OCI-LY7 (cell line): ENCODE data around the gene ZCCHC14. TPM values are rescaled to one million over a fixed set of nuclear protein-coding genes. Genes with fewer than 3 reads are reported as not detected.

Experiments used
- BruUV-seq: library from RNA; stranded (reverse); fragments of 400-500 nt; replicated peaks from 2 replicates; lab custom pipeline; 2021; lab: Mats Ljungman, UMichigan
- CTCF ChIA-PET: fragments of 300-600 bp; sonication (Branson Sonifier 250); formaldehyde crosslinking; loops from one replicate; lab custom pipeline; 2022; ENCODE audit warnings: antibody characterized with exemption; ENCODE audit not compliant: unreplicated experiment; lab: Charles Lee
- POLR2A ChIA-PET: fragments of 300-600 bp; sonication (Branson Sonifier 250); formaldehyde crosslinking; loops from one replicate; lab custom pipeline; 2022; ENCODE audit warnings: antibody characterized with exemption; lab: Charles Lee
- DNase-seq: peaks from one replicate; pipeline ENCODE4 v3.0.0-alpha.2; 2015; ENCODE audit warnings: low spot score
- H2AFZ ChIP-seq: fragments of 200-600 bp; sonication (generic), shearing (Covaris generic); 2 replicates; pipeline ENCODE4 v1.6.1; 2014; ENCODE audit warnings: mild to moderate bottlenecking, antibody characterized with exemption, low read length, moderate library complexity
- H3K27ac ChIP-seq: fragments of 200-600 bp; sonication (generic); 2 replicates; pipeline ENCODE4 v1.5.1; 2014; ENCODE audit warnings: mixed run types, low read depth, mild to moderate bottlenecking, moderate library complexity, low read length, inconsistent platforms; ENCODE audit not compliant: poor library complexity, severe bottlenecking
- H3K36me3 ChIP-seq: fragments of 200-600 bp; sonication (generic); 2 replicates; pipeline ENCODE4 v1.6.1; 2014; ENCODE audit warnings: mild to moderate bottlenecking, antibody characterized with exemption, low read length, moderate library complexity, mixed read lengths; ENCODE audit not compliant: insufficient read depth
- H3K4me1 ChIP-seq: fragments of 200-600 bp; sonication (generic); 2 replicates; pipeline ENCODE4 v1.5.1; 2014; ENCODE audit warnings: mild to moderate bottlenecking, low read length; ENCODE audit not compliant: insufficient read depth, poor library complexity, severe bottlenecking
- H3K4me2 ChIP-seq: fragments of 200-600 bp; sonication (generic); 2 replicates; pipeline ENCODE4 v1.6.1; 2014; ENCODE audit warnings: mild to moderate bottlenecking, low read length
- H3K4me3 ChIP-seq: fragments of 200-600 bp; sonication (generic); 2 replicates; pipeline ENCODE4 v1.5.1; 2014; ENCODE audit warnings: mild to moderate bottlenecking, low read depth, low read length; ENCODE audit not compliant: poor library complexity, severe bottlenecking
- H3K79me2 ChIP-seq: fragments of 200-600 bp; sonication (generic); 2 replicates; pipeline ENCODE4 v1.6.1; 2016; ENCODE audit warnings: low read depth, mild to moderate bottlenecking, low read length, moderate library complexity, mixed read lengths; ENCODE audit not compliant: insufficient read depth
- H3K9me2 ChIP-seq: fragments of 200-600 bp; sonication (generic); 2 replicates; pipeline ENCODE4 v1.6.1; 2016; ENCODE audit warnings: mild to moderate bottlenecking, low read length, mixed read lengths; ENCODE audit not compliant: insufficient read depth
- H3K9me3 ChIP-seq: fragments of 200-600 bp; sonication (generic); 2 replicates; pipeline ENCODE4 v1.6.1; 2014; ENCODE audit warnings: mild to moderate bottlenecking, mixed run types, low read length, mixed read lengths
- H4K20me1 ChIP-seq: fragments of 200-600 bp; sonication (generic); 2 replicates; pipeline ENCODE4 v1.6.1; 2014; ENCODE audit warnings: mild to moderate bottlenecking, antibody characterized with exemption, low read length, moderate library complexity, mixed read lengths; ENCODE audit not compliant: insufficient read depth
- EZH2phosphoT487 ChIP-seq: fragments of 200-600 bp; sonication (generic); IDR thresholded peaks from 2 replicates; pipeline ENCODE4 v1.6.1; 2018; ENCODE audit warnings: low read depth, borderline replicate concordance, mild to moderate bottlenecking, mixed run types, antibody characterized with exemption, low read length, moderate library complexity, mixed read lengths
- intact Hi-C: fragments of 100-400 bp; cut with micrococcal nuclease; formaldehyde crosslinking; loops from one replicate; pipeline ENCODE4 v1.10.0; 2022; ENCODE audit not compliant: unreplicated experiment
- total RNA-seq, 2 experiments: library from RNA; depleted of rRNA in 1 of 2; stranded (reverse); fragments of >200 nt in 1 of 2; shearing (Covaris generic) in 1 of 2; gene quantifications; 2 replicates each; pipeline ENCODE4 v1.2.3, GENCODE V29; 2014 to 2022
- TF ChIP-seq, protein P1 (sequence below): fragments of 200-600 bp; sonication (generic); conservative IDR thresholded peaks from 2 replicates; pipeline ENCODE4 v1.5.1; 2014; ENCODE audit warnings: mild to moderate bottlenecking, antibody characterized with exemption, low read length, moderate library complexity, mixed read lengths

Gene ZCCHC14
- total RNA-seq, 2 experiments from 2014 or later: 8.5 to 17.1 TPM

DNA sequence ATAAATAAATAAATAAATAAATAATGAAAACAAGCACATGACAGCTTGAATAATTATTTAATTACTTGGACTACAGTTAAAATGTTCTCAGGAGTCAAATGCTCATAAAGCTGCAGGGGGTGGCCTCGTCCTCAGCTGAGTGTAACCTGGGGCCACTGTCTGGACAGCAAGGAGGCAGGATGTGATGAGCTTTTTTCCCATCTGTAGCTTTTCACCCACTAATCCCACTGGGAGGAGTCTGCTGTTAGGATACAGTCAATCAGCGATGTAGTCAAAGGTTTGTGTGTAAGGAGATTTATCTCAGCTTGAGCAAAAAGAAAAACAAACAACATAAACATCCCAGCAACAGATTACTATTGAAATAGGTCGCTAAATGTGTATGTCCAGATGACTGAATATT lies 22.5 kb downstream of the ZCCHC14 start:
- no peaks in the 10 kb centered on the region for H3K9me2 ChIP-seq
- TF ChIP-seq, protein P1, sequence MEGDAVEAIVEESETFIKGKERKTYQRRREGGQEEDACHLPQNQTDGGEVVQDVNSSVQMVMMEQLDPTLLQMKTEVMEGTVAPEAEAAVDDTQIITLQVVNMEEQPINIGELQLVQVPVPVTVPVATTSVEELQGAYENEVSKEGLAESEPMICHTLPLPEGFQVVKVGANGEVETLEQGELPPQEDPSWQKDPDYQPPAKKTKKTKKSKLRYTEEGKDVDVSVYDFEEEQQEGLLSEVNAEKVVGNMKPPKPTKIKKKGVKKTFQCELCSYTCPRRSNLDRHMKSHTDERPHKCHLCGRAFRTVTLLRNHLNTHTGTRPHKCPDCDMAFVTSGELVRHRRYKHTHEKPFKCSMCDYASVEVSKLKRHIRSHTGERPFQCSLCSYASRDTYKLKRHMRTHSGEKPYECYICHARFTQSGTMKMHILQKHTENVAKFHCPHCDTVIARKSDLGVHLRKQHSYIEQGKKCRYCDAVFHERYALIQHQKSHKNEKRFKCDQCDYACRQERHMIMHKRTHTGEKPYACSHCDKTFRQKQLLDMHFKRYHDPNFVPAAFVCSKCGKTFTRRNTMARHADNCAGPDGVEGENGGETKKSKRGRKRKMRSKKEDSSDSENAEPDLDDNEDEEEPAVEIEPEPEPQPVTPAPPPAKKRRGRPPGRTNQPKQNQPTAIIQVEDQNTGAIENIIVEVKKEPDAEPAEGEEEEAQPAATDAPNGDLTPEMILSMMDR: no peak
- TF ChIP-seq EZH2phosphoT487: no peak
- H3K79me2 ChIP-seq: no peaks in the 10 kb centered on the region
- no peak for DNase-seq
- H3K36me3 ChIP-seq: no peaks in the 10 kb centered on the region; the same call in 1 of the 2 replicates
- ChIA-PET POLR2A (no interaction called here), CTCF (no interaction called here)
- H3K9me3 ChIP-seq: no peaks in the 10 kb centered on the region
- no peak overlapping the region for H3K27ac ChIP-seq
- no peak overlapping the region for H3K4me3 ChIP-seq
- BruUV-seq: no TSS peak
- 0 out of 2 replicates have a peak, but pooled peaks cover 3% of the 10 kb centered on the region for H4K20me1 ChIP-seq
- no peak overlapping the region for H3K4me2 ChIP-seq
- no peaks in the 10 kb centered on the region for H3K4me1 ChIP-seq
- intact Hi-C loops: no loop called here
- no peak overlapping the region for H2AFZ ChIP-seq

DNA sequence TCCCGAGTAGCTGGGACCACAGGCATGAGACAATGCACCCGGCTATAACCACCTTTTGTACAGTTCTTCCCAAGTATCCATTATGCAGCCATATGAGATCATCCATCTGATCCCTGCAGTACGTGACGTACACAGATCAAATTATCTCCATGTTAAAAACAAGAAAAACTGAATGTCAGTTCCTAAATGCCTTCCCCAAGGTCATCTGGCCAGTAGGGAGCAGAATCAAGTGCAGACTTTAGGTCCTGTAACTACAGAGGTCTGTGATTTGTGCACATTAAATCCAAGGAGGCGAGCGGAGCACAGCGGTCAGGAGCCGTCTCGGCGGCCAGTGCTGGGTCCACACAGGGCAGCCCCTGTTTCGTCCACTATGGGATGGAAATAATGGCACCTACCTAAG lies 23.7 kb downstream of the ZCCHC14 start:
- CTCF ChIA-PET: no interaction called here
- POLR2A ChIA-PET: no interaction called here
- Histone ChIP-seq H3K9me2 (no peaks in the 10 kb centered on the region), H3K4me3 (no peak overlapping the region), H3K36me3 (no peaks in the 10 kb centered on the region; the same call in 1 of the 2 replicates), H4K20me1 (0 out of 2 replicates have a peak, but pooled peaks cover 3% of the 10 kb centered on the region), H2AFZ (no peak overlapping the region), H3K4me1 (peaks cover 9% of the 10 kb centered on the region), H3K4me2 (no peak overlapping the region), H3K27ac (no peak overlapping the region), H3K79me2 (no peaks in the 10 kb centered on the region), H3K9me3 (no peaks in the 10 kb centered on the region)
- no TSS peak for BruUV-seq
- intact Hi-C loops: no loop called here
- no peak for DNase-seq
- no peak for TF ChIP-seq EZH2phosphoT487
- TF ChIP-seq, protein P1: no peak

DNA sequence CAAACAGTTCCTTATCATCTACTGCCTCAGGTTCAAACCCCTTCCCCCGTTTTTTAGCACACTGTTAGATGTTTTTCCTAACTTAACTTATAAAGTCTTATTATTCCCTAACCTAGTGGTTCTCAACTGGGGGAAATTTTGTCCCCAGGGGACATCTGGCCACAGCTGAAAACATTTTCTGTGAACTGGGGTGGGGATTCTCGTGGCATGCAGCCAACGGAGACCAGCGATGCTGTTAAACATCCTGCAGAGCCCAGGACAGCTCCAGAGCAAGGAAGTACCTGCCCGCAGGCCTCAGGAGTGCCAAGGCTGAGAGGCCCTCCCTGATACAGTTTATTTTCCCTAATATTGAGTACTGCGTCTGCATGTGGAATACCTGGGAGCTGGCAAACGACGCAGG lies 24.3 kb downstream of the ZCCHC14 start:
- no peaks in the 10 kb centered on the region for H3K9me2 ChIP-seq
- POLR2A ChIA-PET: no interaction called here
- no peaks in the 10 kb centered on the region for H3K79me2 ChIP-seq
- no peak overlapping the region for H3K27ac ChIP-seq
- 0 out of 2 replicates have a peak, but pooled peaks cover 3% of the 10 kb centered on the region for H4K20me1 ChIP-seq
- CTCF ChIA-PET: no interaction called here
- no peak overlapping the region for H3K4me3 ChIP-seq
- intact Hi-C loops: no loop called here
- no peak for TF ChIP-seq EZH2phosphoT487
- TF ChIP-seq, protein P1: no peak
- no peak for DNase-seq
- H3K4me2 ChIP-seq: no peak overlapping the region
- no TSS peak for BruUV-seq
- H3K4me1 ChIP-seq: peaks cover 12% of the 10 kb centered on the region
- H3K9me3 ChIP-seq: no peaks in the 10 kb centered on the region
- H2AFZ ChIP-seq: no peak overlapping the region
- no peaks in the 10 kb centered on the region for H3K36me3 ChIP-seq
